HG03064 (cell line): ENCODE data around the gene MAN1C1.
"Not testable (repeated sequence)": the region's sequence is repeated elsewhere in the genome, so short reads cannot be mapped to it uniquely, and the experiment has no call there.

ENCODE experiments used
- ATAC-seq: cut with Tn5 transposase; IDR thresholded peaks from one replicate; pipeline ENCODE4 v1.9.1; 2021; ENCODE audit warnings: low read depth; ENCODE audit not compliant: unreplicated experiment

The MAN1C1 gene

DNA sequence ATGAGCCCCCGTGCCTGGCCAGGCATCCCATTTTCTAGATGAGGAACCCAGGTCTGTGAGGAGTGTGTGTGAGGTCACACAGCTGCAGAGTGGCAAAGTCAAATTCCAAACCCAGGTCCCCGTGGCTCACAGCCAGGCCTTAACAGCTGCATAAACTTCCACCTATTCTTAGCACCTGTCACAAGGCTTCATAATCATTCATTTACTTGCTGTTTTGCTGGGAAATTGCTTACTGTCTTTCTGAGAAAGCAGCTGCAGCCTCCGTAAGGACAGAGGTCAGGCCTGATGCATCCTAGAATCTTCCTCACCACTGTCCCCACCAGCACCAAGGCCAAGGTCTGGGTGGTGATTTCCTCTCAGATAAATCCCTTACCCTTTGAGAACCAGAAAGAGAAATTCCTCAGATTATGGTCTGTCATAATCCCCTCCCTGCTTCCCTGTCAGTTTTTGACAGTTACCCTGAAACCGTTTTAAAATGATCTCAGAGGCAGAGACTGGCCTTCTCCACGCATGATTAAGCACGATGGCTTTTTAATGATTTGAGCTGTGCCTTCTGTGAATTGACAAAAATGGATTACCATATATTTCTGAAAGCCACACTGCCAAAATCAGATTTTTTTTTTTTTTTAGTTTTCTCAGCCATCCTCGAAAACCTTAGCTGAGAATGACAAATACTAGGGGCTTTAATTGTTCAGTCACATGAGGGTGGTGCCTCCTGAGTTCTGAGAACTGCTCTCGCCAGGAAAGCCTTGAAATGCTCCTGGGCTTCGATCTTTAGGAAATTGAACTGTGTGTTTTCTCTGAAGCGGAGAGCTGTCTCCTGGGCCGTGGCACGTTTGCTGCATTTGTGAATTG, 113.4 kb downstream of the MAN1C1 start:
- no peak for ATAC-seq

DNA sequence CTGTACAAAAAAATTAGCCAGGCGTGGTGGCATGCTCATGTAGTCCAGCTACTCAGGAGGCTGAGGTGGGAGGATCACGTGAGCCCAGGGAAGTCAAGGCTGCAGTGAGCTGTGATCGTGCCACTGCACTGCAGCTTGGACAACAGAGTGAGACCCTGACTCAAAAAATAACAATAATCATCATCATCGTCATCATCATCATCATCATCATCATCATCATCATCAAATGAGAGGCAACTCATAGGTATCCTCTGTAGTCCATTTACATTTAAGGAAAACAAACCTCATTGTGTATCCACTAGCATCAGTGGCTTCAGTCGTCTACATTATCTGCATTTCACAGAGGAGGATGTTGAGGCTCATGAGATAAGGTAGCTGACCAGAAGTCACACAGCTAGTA, 114.6 kb downstream of the MAN1C1 start:
- no peak for ATAC-seq

DNA sequence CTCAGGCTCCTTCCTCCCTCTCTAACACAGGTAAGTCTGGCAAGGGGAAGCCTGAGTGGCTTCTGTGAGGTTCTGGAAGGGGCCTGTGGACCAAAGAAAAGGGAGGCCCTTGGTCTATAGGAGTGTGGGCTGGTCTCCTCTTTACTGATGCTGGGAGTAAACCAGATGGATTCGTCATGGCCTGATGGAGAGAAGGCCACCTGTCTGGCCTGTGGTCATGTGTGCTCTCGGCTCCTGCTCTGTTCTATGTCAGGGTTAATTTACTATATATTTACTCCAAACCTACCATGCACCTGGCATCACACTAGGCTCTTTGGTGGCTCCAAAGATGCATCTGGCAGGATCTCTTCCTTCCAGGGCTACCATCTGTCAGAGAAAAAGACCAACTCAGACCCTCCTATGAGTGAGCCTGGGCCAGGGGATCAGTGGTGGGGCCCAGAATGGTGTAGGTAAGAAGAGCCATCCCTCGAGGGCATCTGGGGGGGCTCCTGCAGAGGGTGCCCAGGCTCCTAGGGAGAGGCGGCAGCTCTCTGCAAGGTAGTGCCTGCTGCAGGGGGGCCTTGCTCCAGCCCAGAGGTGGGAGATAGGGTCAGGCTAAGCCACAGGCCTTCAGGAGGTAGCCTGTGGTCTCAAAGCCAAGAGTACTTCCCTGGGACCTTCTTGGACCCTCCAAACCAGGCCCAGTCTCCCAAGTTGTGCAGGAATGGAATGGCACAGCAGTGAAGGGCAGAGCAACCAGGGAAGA, 115.2 kb downstream of the MAN1C1 start:
- no peak for ATAC-seq

DNA sequence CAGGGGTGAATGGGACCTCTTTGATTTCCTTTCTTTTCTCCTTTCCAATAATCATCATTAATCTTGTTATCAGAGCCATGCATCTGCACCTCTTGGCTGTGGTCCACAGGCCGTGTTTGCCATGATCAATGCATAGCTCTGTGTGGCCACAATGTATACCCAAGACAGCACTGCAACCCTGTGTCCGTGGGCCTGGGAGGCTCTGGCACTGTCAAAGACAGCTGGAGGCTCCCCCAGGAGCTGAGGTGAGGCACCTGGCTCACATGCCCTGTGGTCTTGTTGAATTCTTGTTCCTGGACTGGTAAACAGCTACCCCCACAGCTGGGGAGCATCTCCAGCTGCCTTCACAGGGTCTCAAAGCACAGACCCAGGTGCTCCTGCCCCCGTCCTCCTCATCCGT, 116.2 kb downstream of the MAN1C1 start:
- ATAC-seq: no peak

DNA sequence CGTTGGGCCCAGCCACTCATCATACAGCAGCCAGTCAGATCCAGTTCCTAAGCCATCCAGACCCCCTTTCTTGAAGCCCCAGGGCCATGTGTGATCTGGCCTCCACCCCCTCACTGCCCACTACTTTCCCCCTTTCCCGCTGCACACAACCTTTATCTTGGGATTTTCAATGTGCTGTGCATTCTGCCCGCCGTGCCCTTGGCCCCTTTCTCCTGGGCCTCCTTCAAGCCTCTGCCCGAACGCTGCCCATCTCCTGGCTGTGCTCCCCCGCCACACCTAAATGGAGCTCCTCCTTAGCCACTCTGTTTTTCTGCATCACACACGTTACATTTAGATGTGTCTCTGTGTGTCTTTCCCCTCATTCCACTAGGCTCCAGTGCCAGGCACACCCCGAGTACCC, 116.7 kb downstream of the MAN1C1 start:
- ATAC-seq: no peak

DNA sequence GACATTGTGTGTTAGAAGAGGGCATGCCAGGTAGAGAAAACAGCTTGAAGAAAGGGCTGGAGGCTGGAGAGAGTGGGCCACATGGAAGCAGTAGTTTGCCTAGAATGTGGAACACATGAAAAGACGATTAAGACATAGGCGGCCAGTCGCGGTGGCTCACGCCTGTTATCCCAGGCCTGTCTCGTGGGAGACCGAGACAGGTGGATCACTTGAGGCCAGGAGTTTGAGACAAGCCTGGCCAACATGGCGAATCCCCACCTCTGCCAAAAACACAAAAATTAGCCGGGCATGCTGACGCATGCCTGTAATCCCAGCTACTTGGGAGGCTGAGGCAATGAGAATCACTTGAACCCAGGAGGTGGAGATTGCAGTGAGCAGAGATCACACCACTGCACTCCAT, 118.4 kb downstream of the MAN1C1 start:
- ATAC-seq: not testable (repeated sequence)

DNA sequence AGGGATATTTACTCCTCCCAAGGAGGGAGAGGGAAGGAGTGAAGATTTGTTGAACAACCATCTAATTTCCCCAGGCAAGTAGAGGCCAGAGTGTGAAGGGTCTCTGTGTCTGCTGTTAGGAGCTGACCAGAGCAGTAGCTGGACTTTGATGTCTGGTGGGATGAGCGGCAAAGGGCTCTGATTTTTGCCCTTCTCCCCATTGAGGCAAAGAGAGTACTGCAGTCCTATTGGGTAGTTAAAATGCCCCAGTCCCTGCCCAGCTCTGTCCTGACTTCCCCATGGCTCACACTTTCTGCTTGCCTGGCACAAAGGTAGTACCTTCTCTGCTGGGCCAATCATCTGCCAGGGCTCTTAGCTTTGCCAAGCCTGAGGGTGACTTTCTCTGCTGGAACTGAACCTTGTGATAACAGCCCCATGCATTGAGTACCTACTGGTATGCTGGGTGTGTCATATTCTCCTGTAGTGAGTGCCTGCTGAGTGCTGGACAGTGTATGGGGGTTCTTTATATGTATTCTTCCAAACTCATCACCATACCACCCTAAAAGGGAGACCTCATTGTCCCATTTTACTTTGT, 119.5 kb downstream of the MAN1C1 start:
- ATAC-seq: no peak

DNA sequence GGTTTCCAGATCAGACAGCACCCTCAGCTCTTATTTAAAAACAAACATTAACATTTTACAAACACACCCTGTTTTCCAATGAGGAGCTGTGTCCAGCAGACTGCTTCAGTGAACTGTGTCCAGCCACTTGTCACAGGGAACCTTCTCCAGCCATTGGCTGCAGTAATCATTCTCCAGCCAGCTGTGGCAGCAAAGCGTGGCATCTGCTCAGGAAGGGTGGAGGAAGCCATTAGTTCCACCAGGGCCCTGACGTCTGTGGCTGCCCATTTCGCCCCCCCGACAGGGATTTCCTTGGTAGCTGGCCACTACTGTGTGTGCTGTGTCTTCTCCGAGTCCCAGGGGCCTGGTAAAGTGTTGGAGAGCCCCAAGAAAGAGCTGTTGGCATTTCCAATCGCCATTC, 120.5 kb downstream of the MAN1C1 start:
- ATAC-seq: no peak

DNA sequence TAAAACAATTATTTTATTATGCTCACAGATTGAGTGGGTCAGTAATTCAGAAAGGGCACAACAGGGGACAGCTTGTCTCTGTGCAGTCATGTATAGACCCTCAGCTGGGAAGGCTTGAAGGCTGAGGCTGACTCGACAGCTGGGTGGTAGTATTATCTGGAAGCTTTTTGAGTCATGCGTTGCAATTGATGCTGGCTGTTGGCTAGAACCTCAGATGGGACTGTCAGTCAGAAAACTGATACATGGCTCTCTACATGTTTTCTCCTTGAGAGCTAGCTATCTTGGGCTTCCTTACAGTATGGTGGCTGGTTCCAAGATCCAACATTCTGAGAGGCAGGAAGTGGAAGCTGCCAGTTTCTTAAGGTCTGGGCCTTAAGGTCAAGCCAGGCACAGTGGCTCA, 121.9 kb downstream of the MAN1C1 start:
- no peak for ATAC-seq

DNA sequence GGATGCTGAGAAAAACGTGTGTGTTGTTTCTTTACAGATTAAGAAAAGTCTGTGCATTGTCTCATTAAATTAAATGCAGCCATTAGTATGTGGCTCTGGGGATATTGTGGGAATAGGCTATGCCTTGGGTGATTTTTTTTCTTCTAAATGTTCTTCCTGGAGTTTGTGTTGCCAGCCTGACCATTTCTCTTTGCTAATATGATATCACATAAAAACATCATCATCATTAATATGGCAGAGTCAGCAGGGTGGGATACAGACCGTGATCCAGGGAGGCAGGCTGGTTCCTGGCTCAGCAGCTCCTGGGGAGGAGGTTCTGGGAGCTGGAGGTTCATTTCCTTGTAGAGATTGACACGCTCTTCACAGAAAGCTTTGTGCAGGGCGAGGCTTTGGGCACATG, 122.8 kb downstream of the MAN1C1 start:
- no peak for ATAC-seq

DNA sequence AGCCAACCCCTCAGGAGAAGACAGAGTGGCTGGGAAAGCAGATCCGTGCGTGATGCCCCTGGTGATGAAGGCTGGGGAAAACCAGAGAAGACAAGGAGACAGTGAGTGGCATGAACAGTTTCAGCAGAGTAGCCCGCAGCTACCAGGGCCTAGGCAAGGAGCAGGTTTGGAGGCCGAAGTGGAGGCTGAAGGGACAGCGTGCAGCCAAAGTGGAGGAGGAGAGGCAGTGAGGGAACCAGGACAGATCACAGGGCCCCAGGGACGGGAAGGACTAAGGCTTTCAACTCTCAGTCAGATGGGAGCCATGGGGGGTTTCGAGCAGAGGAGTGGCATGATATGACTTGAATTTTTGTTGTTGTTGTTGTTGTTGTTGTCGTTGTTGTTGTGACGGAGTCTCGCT, 123.5 kb downstream of the MAN1C1 start:
- no peak for ATAC-seq

DNA sequence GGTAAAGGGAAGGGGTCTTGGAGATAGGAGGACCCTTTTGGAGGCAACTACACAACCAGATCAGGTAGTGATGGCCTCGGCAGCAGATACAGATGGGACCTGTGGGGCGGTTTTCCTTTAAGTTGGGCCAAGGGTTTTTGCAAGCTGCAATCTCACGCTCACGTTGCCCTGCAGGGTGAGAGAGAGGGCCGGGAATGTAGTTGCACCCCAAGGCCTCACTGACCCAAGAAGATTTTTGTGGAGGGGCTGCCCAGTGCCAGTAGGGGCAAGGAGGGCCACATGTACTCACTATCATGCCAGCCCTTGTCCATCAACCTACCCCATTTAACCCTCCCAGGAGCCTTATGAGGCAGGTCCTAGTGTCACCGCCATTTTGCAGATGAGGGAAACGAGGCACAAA, 125.7 kb downstream of the MAN1C1 start:
- ATAC-seq: no peak

DNA sequence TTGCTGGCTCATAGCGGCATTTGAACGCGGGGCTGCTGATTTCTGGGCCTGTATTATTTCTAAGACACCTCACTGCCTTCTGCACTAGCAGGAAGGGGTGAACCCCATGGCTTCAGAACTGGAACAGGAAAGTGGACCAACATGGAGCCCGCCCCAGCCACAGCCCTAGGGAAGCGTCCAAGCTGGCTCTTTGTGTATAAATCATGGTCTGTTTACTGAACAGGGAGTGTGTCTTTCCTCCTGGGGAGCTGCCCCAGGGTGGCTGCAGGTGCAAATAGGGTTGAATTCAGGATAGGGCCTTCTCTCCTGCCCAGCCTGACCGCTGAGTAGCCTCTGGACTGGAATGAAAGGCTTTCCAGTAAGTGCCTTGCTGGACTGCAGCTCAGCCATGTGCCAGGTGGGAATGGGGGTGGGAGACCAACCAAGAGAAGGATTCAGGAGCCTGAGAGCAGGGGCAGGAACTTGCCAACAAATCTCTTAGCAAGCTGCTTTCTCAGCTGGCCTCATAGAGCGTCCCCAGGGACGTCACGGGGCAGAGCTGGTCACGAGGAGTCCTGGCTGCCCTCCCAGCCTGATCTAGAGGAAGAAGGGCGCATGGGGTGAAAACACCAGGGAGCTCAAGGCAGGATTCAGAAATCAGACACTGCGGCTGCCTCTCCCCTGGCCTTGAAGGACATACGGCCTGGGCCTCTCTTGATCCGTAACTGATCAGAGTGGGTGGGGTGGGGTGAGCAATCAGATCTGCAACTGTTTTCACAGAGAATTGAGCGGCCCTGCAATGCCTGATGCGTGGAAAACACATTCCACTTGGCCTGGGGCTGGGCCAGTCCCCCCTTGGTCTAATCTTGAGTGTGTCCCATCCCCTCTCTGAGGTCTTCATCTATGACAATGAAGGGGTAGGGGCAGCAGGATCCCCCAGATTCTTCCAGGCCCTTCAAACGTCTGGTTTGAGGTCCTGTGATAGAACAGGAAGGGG, 126.9 kb downstream of the MAN1C1 start:
- no peak for ATAC-seq

DNA sequence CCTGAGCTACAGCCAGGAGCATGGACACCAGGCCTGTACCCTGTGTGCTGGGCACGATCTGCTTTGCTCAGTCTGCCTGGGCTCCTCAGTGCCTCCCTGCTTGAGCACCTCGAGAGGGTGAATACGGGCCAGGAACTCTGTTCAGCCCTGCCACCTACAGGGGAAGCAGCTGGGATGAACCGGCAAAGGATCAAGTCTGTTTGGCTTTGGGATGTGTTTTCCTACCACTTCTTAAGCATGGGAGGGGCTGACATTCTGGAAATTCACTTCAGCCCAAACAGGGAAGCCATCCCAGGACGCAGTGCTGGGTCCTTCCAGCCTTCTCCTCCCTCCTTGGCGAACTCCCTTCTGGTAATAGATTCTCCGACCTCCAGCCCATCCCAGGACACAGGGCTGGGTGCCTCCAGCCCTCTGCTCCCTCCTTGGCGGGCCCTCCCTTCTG, 127.6 kb downstream of the MAN1C1 start:
- no peak for ATAC-seq

DNA sequence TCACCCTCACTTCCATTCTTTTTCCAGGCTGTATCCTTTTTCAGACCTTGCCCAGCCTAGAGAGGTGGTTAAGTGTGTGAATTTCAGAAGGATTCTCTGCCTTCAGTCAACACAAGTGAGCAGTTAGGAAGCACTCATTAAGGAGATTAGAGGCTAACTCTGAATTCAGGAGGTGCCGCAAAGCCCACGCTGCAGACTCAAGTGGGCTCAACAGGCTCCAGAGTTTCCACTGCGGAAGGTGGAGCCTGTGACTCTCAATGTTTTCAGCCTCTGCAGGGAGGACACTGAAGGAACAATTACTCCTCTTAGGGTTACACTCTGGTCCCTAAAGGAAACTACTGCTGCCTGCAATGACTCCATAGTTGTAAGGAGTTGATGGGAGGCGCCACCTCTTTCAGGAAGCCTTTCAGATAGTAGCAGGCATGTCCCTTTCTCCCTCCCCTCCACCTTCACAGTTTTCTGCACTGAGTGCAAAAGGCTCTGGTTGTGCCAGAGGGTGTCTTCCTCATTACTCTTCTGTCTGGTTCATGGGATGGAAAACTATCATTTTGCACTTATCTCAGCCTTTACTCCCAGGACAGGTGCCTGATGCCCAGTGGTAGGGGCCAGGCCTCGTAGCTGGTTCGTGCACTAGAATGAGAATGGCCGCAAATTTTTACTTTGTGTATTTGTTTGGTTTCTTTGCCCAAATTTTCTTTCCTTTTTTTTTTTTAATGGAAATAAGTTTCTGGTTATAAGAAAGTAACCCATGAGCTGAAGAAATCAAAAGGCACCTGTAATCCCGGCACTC, 128.2 kb downstream of the MAN1C1 start:
- no peak for ATAC-seq

DNA sequence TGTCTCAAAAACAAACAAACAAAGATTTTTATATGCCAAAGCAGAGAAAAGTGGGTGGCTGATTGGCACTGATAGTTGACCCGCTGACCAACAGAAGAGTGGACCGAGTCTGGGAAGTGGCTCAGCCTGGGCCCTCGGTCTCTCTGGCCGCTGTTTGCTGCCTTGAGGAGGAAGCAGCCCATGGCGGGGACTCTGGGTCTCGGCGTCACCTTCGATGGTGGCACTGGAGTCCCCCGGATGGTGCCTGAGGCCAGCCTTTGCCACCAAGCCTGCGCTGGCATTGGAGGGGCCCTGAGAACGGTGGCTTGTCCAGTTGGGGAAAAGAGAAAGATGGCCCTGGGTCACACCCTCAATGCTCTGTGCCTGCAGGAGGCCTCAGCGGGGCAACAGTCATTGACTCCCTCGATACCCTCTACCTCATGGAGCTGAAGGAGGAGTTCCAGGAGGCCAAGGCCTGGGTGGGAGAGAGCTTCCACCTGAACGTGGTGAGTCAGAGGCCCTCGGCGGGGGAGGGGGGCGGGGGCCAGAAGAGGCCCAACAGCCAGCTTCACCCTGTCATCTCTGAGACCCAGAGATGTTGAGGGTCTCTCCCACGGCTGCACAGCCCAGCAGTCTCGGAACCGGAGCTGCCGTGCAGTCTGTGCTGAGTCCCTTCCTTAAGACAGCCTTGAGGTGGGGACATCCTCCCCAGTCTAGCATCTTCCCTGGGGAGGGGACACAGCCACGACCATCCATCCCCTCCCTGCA, 129.9 kb downstream of the MAN1C1 start:
- ATAC-seq: no peak

DNA sequence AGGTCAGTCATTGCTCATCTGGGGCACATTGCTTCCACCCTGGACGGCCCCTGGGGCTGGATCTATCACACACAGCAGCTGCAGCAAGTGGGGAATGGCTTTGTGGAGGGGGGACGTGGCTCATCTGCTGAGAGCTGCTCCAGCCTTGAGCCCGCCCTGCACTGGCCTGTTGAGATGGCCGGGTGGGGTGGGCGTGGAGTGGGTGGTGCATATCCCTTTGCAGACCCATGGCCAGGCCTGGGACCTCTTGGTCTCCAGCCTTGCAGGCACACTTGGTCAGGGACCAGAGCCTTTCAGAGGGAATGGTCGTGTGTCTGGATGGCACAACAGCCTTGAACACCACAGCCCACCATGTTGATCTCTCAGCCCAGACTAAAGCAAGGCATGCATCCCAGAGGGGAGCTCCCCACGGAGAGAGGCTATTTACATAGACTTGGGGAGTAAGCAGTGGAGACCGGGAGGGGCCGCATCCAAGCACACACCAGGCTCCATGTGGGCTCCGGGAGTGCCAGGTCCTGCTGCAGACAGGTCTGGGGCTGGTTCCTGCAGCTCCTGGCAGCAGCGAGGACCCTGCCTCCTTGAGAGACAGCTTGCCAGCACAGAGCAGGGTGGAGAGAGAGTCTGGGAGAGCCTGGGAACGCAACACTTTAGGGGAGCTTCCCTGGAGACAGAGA, 130.6 kb downstream of the MAN1C1 start:
- no peak for ATAC-seq

DNA sequence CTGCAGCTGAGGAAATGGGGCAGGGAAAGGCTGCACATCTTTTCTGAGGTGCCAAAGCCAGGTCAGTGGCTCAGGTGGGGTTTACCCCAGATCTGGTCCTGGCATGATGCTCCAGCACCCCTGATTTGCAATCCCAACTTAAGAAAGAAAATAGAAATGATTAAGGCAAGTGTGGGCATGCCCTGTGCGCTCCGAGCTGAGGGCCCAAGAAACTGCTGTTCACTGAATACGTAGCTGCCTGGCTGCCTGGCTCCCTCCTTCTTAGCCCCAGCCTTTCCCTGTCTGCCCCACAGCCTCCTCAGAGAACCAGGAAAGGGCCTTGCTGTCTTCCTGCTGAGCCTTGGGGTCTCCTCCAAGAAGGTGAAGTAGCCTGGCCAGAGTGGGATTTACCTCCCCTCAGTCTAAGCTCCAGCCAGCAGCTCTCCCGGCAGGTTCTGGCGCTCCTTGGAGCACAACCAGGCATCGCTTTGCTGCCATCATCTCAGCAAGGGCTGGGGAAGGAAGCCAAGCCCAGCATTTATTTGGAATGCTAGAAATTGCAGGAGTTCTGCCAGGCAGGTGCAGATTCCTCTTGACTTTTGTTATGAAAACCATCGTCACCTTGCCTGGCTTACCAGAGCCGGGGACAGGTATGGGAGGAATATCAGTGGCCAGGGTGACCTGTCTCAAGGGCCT, 132.1 kb downstream of the MAN1C1 start:
- ATAC-seq: no peak
